ENCODE measurements around the gene CACNA2D2.

DNA sequence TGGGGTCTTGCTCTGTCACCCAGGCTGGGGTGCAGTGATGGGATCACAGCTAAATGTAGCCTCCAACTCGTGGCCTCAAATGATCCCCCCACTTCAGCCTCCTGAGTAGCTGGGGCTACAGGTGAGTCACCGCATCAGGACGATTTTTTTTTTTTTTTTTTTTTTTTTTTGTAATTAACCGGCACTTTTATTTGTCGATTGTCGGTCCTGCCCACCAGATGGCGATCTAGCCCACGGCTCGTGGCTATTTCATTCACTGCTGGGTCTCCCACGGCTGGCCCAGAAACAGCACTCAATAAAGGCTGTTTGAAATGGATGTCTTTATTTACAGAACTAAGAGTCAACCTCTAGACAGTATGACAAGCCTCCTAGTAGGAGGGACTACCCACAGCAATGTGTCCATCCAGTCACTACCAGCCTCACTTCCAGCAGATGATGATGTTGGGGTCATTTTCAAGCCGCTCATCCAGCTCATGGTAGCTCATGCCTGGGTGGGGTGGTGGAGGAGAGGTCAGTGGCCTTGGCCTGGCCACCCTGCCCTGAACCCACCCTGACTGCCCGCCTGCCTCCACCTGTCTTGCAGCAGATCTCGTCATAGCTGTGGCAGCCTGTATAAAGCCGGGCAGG is 156.1 kb downstream of the CACNA2D2 start:
- TF ChIP-seq, protein P1, sequence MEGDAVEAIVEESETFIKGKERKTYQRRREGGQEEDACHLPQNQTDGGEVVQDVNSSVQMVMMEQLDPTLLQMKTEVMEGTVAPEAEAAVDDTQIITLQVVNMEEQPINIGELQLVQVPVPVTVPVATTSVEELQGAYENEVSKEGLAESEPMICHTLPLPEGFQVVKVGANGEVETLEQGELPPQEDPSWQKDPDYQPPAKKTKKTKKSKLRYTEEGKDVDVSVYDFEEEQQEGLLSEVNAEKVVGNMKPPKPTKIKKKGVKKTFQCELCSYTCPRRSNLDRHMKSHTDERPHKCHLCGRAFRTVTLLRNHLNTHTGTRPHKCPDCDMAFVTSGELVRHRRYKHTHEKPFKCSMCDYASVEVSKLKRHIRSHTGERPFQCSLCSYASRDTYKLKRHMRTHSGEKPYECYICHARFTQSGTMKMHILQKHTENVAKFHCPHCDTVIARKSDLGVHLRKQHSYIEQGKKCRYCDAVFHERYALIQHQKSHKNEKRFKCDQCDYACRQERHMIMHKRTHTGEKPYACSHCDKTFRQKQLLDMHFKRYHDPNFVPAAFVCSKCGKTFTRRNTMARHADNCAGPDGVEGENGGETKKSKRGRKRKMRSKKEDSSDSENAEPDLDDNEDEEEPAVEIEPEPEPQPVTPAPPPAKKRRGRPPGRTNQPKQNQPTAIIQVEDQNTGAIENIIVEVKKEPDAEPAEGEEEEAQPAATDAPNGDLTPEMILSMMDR (conservative IDR thresholded peaks at IDR 0.05; ENCODE audit: low read length) = peak; percentile 67
- no peak for TF ChIP-seq EZH2phosphoT487 (IDR thresholded peaks at IDR 0.05; ENCODE audit: borderline replicate concordance)
